IMR-90 (cell line): ENCODE data around the gene SNTG2. TPM values are rescaled to one million over a fixed set of nuclear protein-coding genes. Genes with fewer than 3 reads are reported as not detected.

Experiments
- ATAC-seq: fragments of 200-7000 bp; cut with Tn5 transposase; 2 replicates; pipeline ENCODE4 v1.9.1; 2020; ENCODE audit warnings: low read depth, mild to moderate bottlenecking, moderate library complexity
- BruUV-seq: library from RNA; stranded (reverse); fragments of 400-500 nt; replicated peaks from 2 replicates; lab custom pipeline; 2021; lab: Mats Ljungman, UMichigan
- CTCF ChIA-PET: fragments of 300-600 bp; formaldehyde crosslinking; extraction: SDS; loops from one replicate; lab custom pipeline; 2021; ENCODE audit warnings: antibody characterized with exemption; lab: Yijun Ruan, JAX
- POLR2A ChIA-PET: fragments of 300-600 bp; sonication (Branson Sonifier 250); formaldehyde crosslinking; loops from one replicate; lab custom pipeline; 2022; ENCODE audit warnings: antibody characterized with exemption; ENCODE audit not compliant: unreplicated experiment; lab: Charles Lee
- DNase-seq: peaks from one replicate; pipeline ENCODE4 v3.0.0; 2013
- H2AFZ ChIP-seq: replicated peaks from 2 replicates; pipeline ENCODE3; 2013; ENCODE audit warnings: low read length, mild to moderate bottlenecking; ENCODE audit not compliant: poor library complexity
- H2AK5ac ChIP-seq: 2 replicates; pipeline ENCODE4 v1.6.1; 2013; ENCODE audit warnings: low read depth, low read length, inconsistent platforms
- H2AK9ac ChIP-seq: replicated peaks from 2 replicates; pipeline ENCODE3; 2013; ENCODE audit warnings: mild to moderate bottlenecking, low read depth, low read length, moderate library complexity; ENCODE audit not compliant: poor library complexity
- H2BK120ac ChIP-seq: 2 replicates; pipeline ENCODE4 v1.6.1; 2013; ENCODE audit warnings: low read depth, low read length, inconsistent platforms
- H2BK15ac ChIP-seq: 3 replicates; pipeline ENCODE4 v1.6.1; 2013; ENCODE audit warnings: low read depth, low read length, inconsistent platforms
- H2BK20ac ChIP-seq: 2 replicates; pipeline ENCODE4 v1.6.1; 2013; ENCODE audit warnings: low read depth, mild to moderate bottlenecking, inconsistent platforms, low read length, moderate library complexity
- H2BK5ac ChIP-seq: 2 replicates; pipeline ENCODE4 v1.6.1; 2013; ENCODE audit warnings: mild to moderate bottlenecking, low read depth, low read length, inconsistent platforms; ENCODE audit not compliant: poor library complexity, severe bottlenecking
- H3K14ac ChIP-seq: replicated peaks from 2 replicates; pipeline ENCODE4 v1.6.1; 2013; ENCODE audit warnings: low read depth, low read length, inconsistent platforms
- H3K18ac ChIP-seq: 2 replicates; pipeline ENCODE4 v1.6.1; 2013; ENCODE audit warnings: low read depth, low read length, control low read depth
- H3K23ac ChIP-seq: 2 replicates; pipeline ENCODE4 v1.6.1; 2013; ENCODE audit warnings: low read depth, low read length, inconsistent platforms
- H3K27ac ChIP-seq: 2 replicates; pipeline ENCODE4 v1.5.1; 2013; ENCODE audit warnings: mild to moderate bottlenecking, control low read depth, low read length; ENCODE audit not compliant: insufficient read depth
- H3K27me3 ChIP-seq: 2 replicates; pipeline ENCODE4 v1.6.1; 2013; ENCODE audit warnings: low read length; ENCODE audit not compliant: control insufficient read depth, insufficient read depth
- H3K36me3 ChIP-seq: 2 replicates; pipeline ENCODE4 v1.6.1; 2013; ENCODE audit warnings: low read length, mixed read lengths; ENCODE audit not compliant: control insufficient read depth, insufficient read depth
- H3K4ac ChIP-seq: 2 replicates; pipeline ENCODE4 v1.6.1; 2013; ENCODE audit warnings: low read depth, low read length, inconsistent platforms
- H3K4me1 ChIP-seq: 2 replicates; pipeline ENCODE4 v1.6.1; 2013; ENCODE audit warnings: low read length, mixed read lengths; ENCODE audit not compliant: control insufficient read depth, insufficient read depth
- H3K4me2 ChIP-seq: 2 replicates; pipeline ENCODE4 v1.6.1; 2013; ENCODE audit warnings: low read depth, mild to moderate bottlenecking, control low read depth, low read length, moderate library complexity
- H3K4me3 ChIP-seq: 2 replicates; pipeline ENCODE4 v1.5.1; 2013; ENCODE audit warnings: low read depth, mild to moderate bottlenecking, control low read depth, low read length, moderate library complexity; ENCODE audit not compliant: insufficient read depth
- H3K56ac ChIP-seq: 2 replicates; pipeline ENCODE4 v1.6.1; 2013; ENCODE audit warnings: low read length, inconsistent platforms; ENCODE audit not compliant: insufficient read depth; ENCODE audit errors: extremely low read depth
- H3K79me1 ChIP-seq, 2 experiments: 2 replicates each; pipeline ENCODE4 v1.6.1; 2013; ENCODE audit warnings: low read length in 2 of 2, inconsistent platforms in 1 of 2, low read depth in 1 of 2
- H3K9ac ChIP-seq: 2 replicates; pipeline ENCODE4 v1.6.1; 2013; ENCODE audit warnings: low read depth, low read length, control low read depth
- H3K9me1 ChIP-seq: 2 replicates; pipeline ENCODE4 v1.6.1; 2013; ENCODE audit warnings: low read length, inconsistent platforms; ENCODE audit not compliant: insufficient read depth
- H3K9me3 ChIP-seq: 2 replicates; pipeline ENCODE4 v1.6.1; 2013; ENCODE audit warnings: low read length; ENCODE audit not compliant: control insufficient read depth, insufficient read depth
- H4K20me1 ChIP-seq: 2 replicates; pipeline ENCODE4 v1.6.1; 2013; ENCODE audit warnings: low read length, inconsistent platforms; ENCODE audit not compliant: insufficient read depth
- H4K5ac ChIP-seq: 2 replicates; pipeline ENCODE4 v1.6.1; 2013; ENCODE audit warnings: mild to moderate bottlenecking, low read depth, low read length, control low read depth
- H4K8ac ChIP-seq, 2 experiments: 2 replicates each; pipeline ENCODE4 v1.6.1; 2013; ENCODE audit warnings: low read depth in 2 of 2, low read length in 2 of 2, control low read depth in 1 of 2, inconsistent platforms in 1 of 2
- H4K91ac ChIP-seq: 2 replicates; pipeline ENCODE4 v1.6.1; 2013; ENCODE audit warnings: low read depth, low read length, inconsistent platforms; ENCODE audit not compliant: insufficient read depth
- CTCF ChIP-seq: conservative IDR thresholded peaks from 2 replicates; pipeline ENCODE4 v1.5.1; 2012; ENCODE audit warnings: mild to moderate bottlenecking, low read depth, low read length, improper control_type of control experiment
- WGBS, 2 experiments: methylation state at CpG; one replicate each; pipeline versions ENCODE4 v1.1.5 to v1.1.7; 2013; ENCODE audit warnings: missing lambda C conversion rate in 2 of 2; ENCODE audit not compliant: insufficient read length in 1 of 2; ENCODE audit errors: extremely low coverage in 2 of 2; 5-methylcytosine and 5-hydroxymethylcytosine counted together
- dilution Hi-C: fragments of 300-500 bp; cut with HindIII; formaldehyde crosslinking; loops from one replicate; pipeline ENCODE4 v1.14.3; 2018; ENCODE audit warnings: low sequenced_read_pairs; ENCODE audit not compliant: unreplicated experiment
- in situ Hi-C: fragments of 300-500 bp; cut with MboI; formaldehyde crosslinking; loops from 3 replicates; pipeline ENCODE4 v1.14.3; 2019; ENCODE audit warnings: low sequenced_read_pairs, inconsistent platforms, mixed read lengths
- intact Hi-C: fragments of 100-400 bp; cut with micrococcal nuclease; formaldehyde crosslinking; loops from 2 replicates; pipeline ENCODE4 v1.10.0; 2022
- polyA plus RNA-seq, 3 experiments: library from polyadenylated mRNA; depleted of rRNA; stranded (reverse); fragments of >200 nt; gene quantifications; 2 replicates each; pipeline ENCODE4 v1.2.3, GENCODE V29; 2012; ENCODE audit warnings: low replicate concordance in 1 of 3
- total RNA-seq: library from RNA; depleted of rRNA; stranded (reverse); fragments of >200 nt; gene quantifications from 2 replicates; pipeline ENCODE4 v1.2.3, GENCODE V29; 2012

SNTG2 gene
- total and polyA plus RNA-seq, 2 of the 4 experiments (the other 2 are of a cell fraction): under 0.01 to 0.17 TPM

- CTCF ChIA-PET: no interaction called here
- 14% methylated on average over 1 of the region's 10 CpGs; no CpG with 5 or more reads in 1 of the 2 experiments for WGBS, 2 experiments
- dilution Hi-C loops: no loop called here
- H3K56ac ChIP-seq: no peak overlapping the region
- intact Hi-C loops: no loop called here
- H2BK120ac ChIP-seq: no peak overlapping the region
- H3K14ac ChIP-seq: no peak overlapping the region
- no peaks in the 10 kb centered on the region for H3K4me1 ChIP-seq
- H2BK20ac ChIP-seq: no peak overlapping the region
- H4K8ac ChIP-seq: no peak overlapping the region
- DNase-seq (no peak), ATAC-seq (no peak)
- H3K27me3 ChIP-seq: no peaks in the 10 kb centered on the region
- H3K27ac ChIP-seq: no peak overlapping the region
- POLR2A ChIA-PET: no interaction called here
- H2BK5ac ChIP-seq: no peak overlapping the region
- no peaks in the 10 kb centered on the region for H3K79me1 ChIP-seq
- in situ Hi-C loops: no loop called here
- H3K18ac ChIP-seq: no peak overlapping the region
- no peak overlapping the region for H3K4me3 ChIP-seq
- H4K5ac ChIP-seq: no peak overlapping the region
- H2AFZ ChIP-seq: no peak overlapping the region
- H4K91ac ChIP-seq: no peak overlapping the region
- no peak overlapping the region for H3K9ac ChIP-seq
- H3K36me3 ChIP-seq: no peaks in the 10 kb centered on the region
- H3K4ac ChIP-seq: no peak overlapping the region
- H3K23ac ChIP-seq: no peak overlapping the region
- BruUV-seq: no TSS peak
- no peaks in the 10 kb centered on the region for H4K20me1 ChIP-seq
- no peaks in the 10 kb centered on the region for H3K9me1 ChIP-seq
- no peak overlapping the region for H2AK5ac ChIP-seq
- peaks cover 12% of the 10 kb centered on the region; the same call in 1 of the 2 replicates for H3K9me3 ChIP-seq
- no peak overlapping the region for H3K4me2 ChIP-seq
- no peak overlapping the region for H2AK9ac ChIP-seq
- TF ChIP-seq CTCF: no peak
- H2BK15ac ChIP-seq: no peak overlapping the region
Measured at GRCh38 chr2:1249897-1250687, 299.4 kb downstream of the SNTG2 start.
